Hepatocyte (in vitro differentiated cells): ENCODE data around the gene EPHA10. TPM values are rescaled to one million over a fixed set of nuclear protein-coding genes. Genes with fewer than 3 reads are reported as not detected.

Experiments
- DNase-seq: peaks from one replicate; pipeline ENCODE4 v3.0.0-alpha.2; 2016; ENCODE audit warnings: low spot score
- H2AFZ ChIP-seq: fragments of 200-600 bp; sonication (generic); 2 replicates; pipeline ENCODE4 v1.6.0; 2016; ENCODE audit warnings: antibody characterized with exemption, mild to moderate bottlenecking
- H3K27ac ChIP-seq: fragments of 200-600 bp; sonication (generic); 2 replicates; pipeline ENCODE4 v1.5.1; 2016; ENCODE audit warnings: mild to moderate bottlenecking
- H3K27me3 ChIP-seq: fragments of 200-600 bp; sonication (generic); 2 replicates; pipeline ENCODE4 v1.6.1; 2016
- H3K36me3 ChIP-seq: fragments of 200-600 bp; sonication (generic); replicated peaks from 2 replicates; pipeline ENCODE4 v1.5.1; 2016; ENCODE audit warnings: low read depth; ENCODE audit not compliant: insufficient read depth
- H3K4me1 ChIP-seq: fragments of 200-600 bp; sonication (generic); 2 replicates; pipeline ENCODE4 v1.5.1; 2016; ENCODE audit warnings: mild to moderate bottlenecking, moderate library complexity; ENCODE audit not compliant: insufficient read depth
- H3K4me2 ChIP-seq: fragments of 200-600 bp; sonication (generic); 2 replicates; pipeline ENCODE4 v1.6.0; 2016
- H3K4me3 ChIP-seq: fragments of 200-600 bp; sonication (generic); 2 replicates; pipeline ENCODE4 v1.5.1; 2016; ENCODE audit warnings: mild to moderate bottlenecking
- H3K79me2 ChIP-seq: fragments of 200-600 bp; sonication (generic); 2 replicates; pipeline ENCODE4 v1.6.0; 2017; ENCODE audit warnings: mild to moderate bottlenecking
- H3K9me2 ChIP-seq: fragments of 200-600 bp; sonication (generic); replicated peaks from 2 replicates; pipeline ENCODE4 v1.6.0; 2017; ENCODE audit warnings: mild to moderate bottlenecking; ENCODE audit not compliant: insufficient read depth
- H3K9me3 ChIP-seq: fragments of 200-600 bp; sonication (generic); 2 replicates; pipeline ENCODE4 v1.5.1; 2016; ENCODE audit warnings: low read depth, mild to moderate bottlenecking
- H4K20me1 ChIP-seq: fragments of 200-600 bp; sonication (generic); 2 replicates; pipeline ENCODE4 v1.6.0; 2016; ENCODE audit warnings: mild to moderate bottlenecking; ENCODE audit not compliant: insufficient read depth, poor library complexity, severe bottlenecking
- CTCF ChIP-seq: fragments of 200-600 bp; sonication (generic); IDR thresholded peaks from 2 replicates; pipeline ENCODE4 v1.5.1; 2016; ENCODE audit warnings: antibody characterized with exemption, mild to moderate bottlenecking; ENCODE audit not compliant: poor library complexity
- EZH2 ChIP-seq: fragments of 200-600 bp; sonication (generic); IDR thresholded peaks from 2 replicates; pipeline ENCODE4 v1.6.1; 2016; ENCODE audit warnings: antibody characterized with exemption, mild to moderate bottlenecking, borderline replicate concordance
- EZH2phosphoT487 ChIP-seq: fragments of 200-600 bp; sonication (generic); IDR thresholded peaks from one replicate; pipeline ENCODE4 v1.6.1; 2018; ENCODE audit warnings: antibody characterized with exemption, mild to moderate bottlenecking, low read depth, moderate library complexity; ENCODE audit not compliant: unreplicated experiment, severe bottlenecking
- WGBS: methylation state at CpG from one replicate; pipeline ENCODE4 v1.1.6; 2016; ENCODE audit warnings: low lambda C conversion rate; ENCODE audit errors: missing lambda C conversion rate; 5-methylcytosine and 5-hydroxymethylcytosine counted together
- polyA plus RNA-seq: library from polyadenylated mRNA; unstranded; fragments of >200 nt; fragmentation: Nextera tagmentation; extraction: Ambion mirVana; gene quantifications from 2 replicates; pipeline ENCODE4 v1.2.1, GENCODE V29; 2016
- total RNA-seq: library from RNA; depleted of rRNA; stranded (reverse); fragments of >200 nt; gene quantifications from 2 replicates; pipeline ENCODE4 v1.2.3, GENCODE V29; 2014

Gene EPHA10
- total and polyA plus RNA-seq, 2 experiments from 2014 or later = 1.3 to 1.5 TPM

- Histone ChIP-seq H3K36me3 (no peaks in the 10 kb centered on the region), H3K4me1 (no peaks in the 10 kb centered on the region), H3K4me3 (no peak overlapping the region), H3K9me3 (no peaks in the 10 kb centered on the region), H2AFZ (no peak overlapping the region), H3K27me3 (no peaks in the 10 kb centered on the region), H3K4me2 (no peak overlapping the region), H4K20me1 (no peaks in the 10 kb centered on the region), H3K9me2 (no peaks in the 10 kb centered on the region), H3K27ac (no peak overlapping the region), H3K79me2 (no peaks in the 10 kb centered on the region)
- 83% methylated on average over 14 of the region's 14 CpGs for WGBS
- DNase-seq = no peak
- TF ChIP-seq CTCF = no peak
- no peak for TF ChIP-seq EZH2
- TF ChIP-seq EZH2phosphoT487 = no peak
Measured at GRCh38 chr1:37725851-37726613, 38.9 kb downstream of the EPHA10 start.

- Histone ChIP-seq H3K79me2 (no peaks in the 10 kb centered on the region), H3K27me3 (no peaks in the 10 kb centered on the region), H2AFZ (no peak overlapping the region), H4K20me1 (no peaks in the 10 kb centered on the region), H3K9me3 (no peaks in the 10 kb centered on the region), H3K4me1 (no peaks in the 10 kb centered on the region), H3K36me3 (no peaks in the 10 kb centered on the region), H3K4me2 (no peak overlapping the region), H3K9me2 (no peaks in the 10 kb centered on the region), H3K27ac (no peak overlapping the region), H3K4me3 (no peak overlapping the region)
- no peak for DNase-seq
- TF ChIP-seq EZH2 (no peak), EZH2phosphoT487 (no peak), CTCF (no peak)
- WGBS = 88% methylated on average over 6 of the region's 6 CpGs
Measured at GRCh38 chr1:37724575-37724974, 40.3 kb downstream of the EPHA10 start.

GRCh38 chr1:37723390-37724078, 41.4 kb downstream of the EPHA10 start:
- no peaks in the 10 kb centered on the region for H3K4me1 ChIP-seq
- no peaks in the 10 kb centered on the region for H4K20me1 ChIP-seq
- no peak overlapping the region for H3K4me3 ChIP-seq
- H3K27ac ChIP-seq = no peak overlapping the region
- no peak overlapping the region for H2AFZ ChIP-seq
- no peaks in the 10 kb centered on the region for H3K36me3 ChIP-seq
- no peak for DNase-seq
- no peaks in the 10 kb centered on the region for H3K27me3 ChIP-seq
- no peaks in the 10 kb centered on the region for H3K9me2 ChIP-seq
- 55% methylated on average over 11 of the region's 11 CpGs for WGBS
- no peaks in the 10 kb centered on the region for H3K79me2 ChIP-seq
- TF ChIP-seq EZH2phosphoT487 = no peak
- no peak overlapping the region for H3K4me2 ChIP-seq
- no peaks in the 10 kb centered on the region for H3K9me3 ChIP-seq

- no peak overlapping the region for H2AFZ ChIP-seq
- no peaks in the 10 kb centered on the region for H3K79me2 ChIP-seq
- TF ChIP-seq EZH2phosphoT487 (no peak), EZH2 (no peak)
- H3K4me1 ChIP-seq = no peaks in the 10 kb centered on the region
- H3K27ac ChIP-seq = no peak overlapping the region
- no peaks in the 10 kb centered on the region for H3K9me2 ChIP-seq
- no peak overlapping the region for H3K4me2 ChIP-seq
- H3K4me3 ChIP-seq = no peak overlapping the region
- DNase-seq = no peak
- no peaks in the 10 kb centered on the region for H3K27me3 ChIP-seq
- WGBS = 92% methylated on average over 6 of the region's 6 CpGs
- H4K20me1 ChIP-seq = no peaks in the 10 kb centered on the region
- H3K9me3 ChIP-seq = no peaks in the 10 kb centered on the region
- no peaks in the 10 kb centered on the region for H3K36me3 ChIP-seq
Measured at GRCh38 chr1:37723072-37723389, 41.9 kb downstream of the EPHA10 start.
